ENCODE data around the gene KIAA1755. TPM values are rescaled to one million over a fixed set of nuclear protein-coding genes. Genes with fewer than 3 reads are reported as not detected.

The KIAA1755 gene
- total and polyA plus RNA-seq, 11 donors, result 2.1 to 6.7 (median 3.5) TPM

DNA sequence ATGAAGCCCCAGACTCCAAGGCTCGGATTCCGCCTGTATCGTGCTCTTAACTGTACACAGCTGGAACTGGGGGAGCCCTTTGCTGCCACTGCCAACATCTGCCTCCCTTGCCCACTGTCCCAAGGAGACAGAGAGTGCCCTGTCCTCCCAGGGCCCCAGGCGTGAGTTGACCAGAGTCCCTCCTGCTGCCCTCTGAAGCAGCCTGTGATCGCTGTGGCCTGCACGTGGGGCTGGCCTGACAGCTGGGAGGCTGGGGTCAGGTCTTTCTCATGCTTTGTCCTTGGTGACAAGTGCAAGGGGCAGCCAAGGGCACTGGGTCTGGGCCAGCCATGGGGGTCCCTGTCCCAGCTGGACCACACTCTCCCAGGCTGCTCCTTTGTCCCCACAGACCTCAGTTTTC, 44.3 kb downstream of the KIAA1755 start:
- H3K4me1 ChIP-seq, result peaks cover 0 to 35% (median 11%) of the 10 kb centered on the region in 12 donors
- intact Hi-C loops (cut with DNase I), result loop anchor here in 2 of 10 donors (5.0 kb wide), 1 partner anchor 49 kb away; the partner anchor contains the start of gene TGM2 (in 2 of the 2)
- no peak overlapping the region for H3K27ac ChIP-seq
- 80 to 100% (median 87%) methylated on average over 3 to 6 of the region's 6 CpGs for WGBS, 4 donors
- no peaks in the 10 kb centered on the region for H3K9me3 ChIP-seq
- H3K4me3 ChIP-seq, result no peak overlapping the region
- H3K27me3 ChIP-seq, result no peaks in the 10 kb centered on the region
- ATAC-seq (no peak), DNase-seq (peak in 1 of 5 donors; percentile 9)
- TF ChIP-seq, protein P1, sequence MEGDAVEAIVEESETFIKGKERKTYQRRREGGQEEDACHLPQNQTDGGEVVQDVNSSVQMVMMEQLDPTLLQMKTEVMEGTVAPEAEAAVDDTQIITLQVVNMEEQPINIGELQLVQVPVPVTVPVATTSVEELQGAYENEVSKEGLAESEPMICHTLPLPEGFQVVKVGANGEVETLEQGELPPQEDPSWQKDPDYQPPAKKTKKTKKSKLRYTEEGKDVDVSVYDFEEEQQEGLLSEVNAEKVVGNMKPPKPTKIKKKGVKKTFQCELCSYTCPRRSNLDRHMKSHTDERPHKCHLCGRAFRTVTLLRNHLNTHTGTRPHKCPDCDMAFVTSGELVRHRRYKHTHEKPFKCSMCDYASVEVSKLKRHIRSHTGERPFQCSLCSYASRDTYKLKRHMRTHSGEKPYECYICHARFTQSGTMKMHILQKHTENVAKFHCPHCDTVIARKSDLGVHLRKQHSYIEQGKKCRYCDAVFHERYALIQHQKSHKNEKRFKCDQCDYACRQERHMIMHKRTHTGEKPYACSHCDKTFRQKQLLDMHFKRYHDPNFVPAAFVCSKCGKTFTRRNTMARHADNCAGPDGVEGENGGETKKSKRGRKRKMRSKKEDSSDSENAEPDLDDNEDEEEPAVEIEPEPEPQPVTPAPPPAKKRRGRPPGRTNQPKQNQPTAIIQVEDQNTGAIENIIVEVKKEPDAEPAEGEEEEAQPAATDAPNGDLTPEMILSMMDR (IDR thresholded peaks at IDR 0.05), result no peak
- no peak for TF ChIP-seq POLR2A (IDR thresholded peaks at IDR 0.05)
- H3K36me3 ChIP-seq, result no peaks in the 10 kb centered on the region

GRCh38 chr20:38215194-38216182, 45.0 kb downstream of the KIAA1755 start:
- no peak for TF ChIP-seq POLR2A (IDR thresholded peaks at IDR 0.05)
- TF ChIP-seq, protein P1 (IDR thresholded peaks at IDR 0.05), result no peak
- no peaks in the 10 kb centered on the region for H3K27me3 ChIP-seq
- intact Hi-C loops (cut with DNase I), result loop anchor here in 2 of 10 donors (5.0 kb wide), 1 partner anchor 48 kb away; the partner anchor contains the start of gene TGM2 (in 2 of the 2)
- H3K27ac ChIP-seq, result no peak overlapping the region
- no peaks in the 10 kb centered on the region for H3K36me3 ChIP-seq
- H3K4me3 ChIP-seq, result no peak overlapping the region
- H3K4me1 ChIP-seq, result peaks cover 0 to 40% (median 14%) of the 10 kb centered on the region in 12 donors
- no peaks in the 10 kb centered on the region for H3K9me3 ChIP-seq
- ATAC-seq, result no peak
- DNase-seq, result peak in 1 of 5 donors; percentile 17
- WGBS, 4 donors, result 83 to 90% (median 86%) methylated on average over 22 to 23 of the region's 23 CpGs

DNA sequence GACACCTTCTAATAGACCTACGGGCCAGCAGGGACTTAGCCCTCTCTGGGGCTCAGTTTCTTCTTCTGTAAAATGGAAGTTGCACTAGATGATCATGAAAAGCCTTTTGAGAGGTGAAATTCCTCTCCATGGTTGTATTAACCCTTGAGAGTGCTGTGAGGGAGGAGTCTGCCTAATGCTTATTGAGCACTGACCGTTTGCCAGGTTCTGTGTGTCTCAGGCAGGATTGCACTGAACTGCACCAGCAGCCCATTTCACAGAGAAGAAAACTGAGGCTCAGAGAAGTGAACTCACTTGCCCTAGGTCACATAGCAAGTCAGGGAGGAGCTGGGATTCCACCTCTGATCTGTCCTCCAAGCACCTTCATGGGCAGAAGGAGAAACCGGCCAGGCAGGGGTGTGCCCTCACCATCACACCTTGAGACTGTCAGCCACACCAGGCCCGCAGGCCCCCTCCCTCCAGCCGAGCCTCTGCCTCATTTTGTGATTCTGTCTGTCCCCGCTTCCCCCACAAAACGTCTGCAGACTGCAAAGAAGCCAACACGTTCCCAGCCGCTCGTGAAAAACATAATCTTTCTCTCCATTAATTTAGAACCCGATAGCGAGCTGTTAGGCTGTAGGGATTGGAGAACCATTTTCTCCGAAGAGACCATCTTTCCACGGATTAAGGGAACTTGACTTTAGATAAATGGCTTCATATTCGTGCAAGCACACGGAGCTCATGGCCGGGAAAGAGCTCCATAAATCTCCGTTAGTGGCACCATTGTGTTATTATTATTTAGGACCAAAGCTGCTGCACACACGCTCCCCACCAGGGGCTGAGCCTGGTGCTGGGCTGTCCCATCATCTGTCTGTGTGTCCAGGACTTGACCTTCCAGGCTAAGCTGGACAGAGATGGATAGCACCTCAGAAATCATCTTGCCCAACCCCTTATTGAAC, 46.0 kb downstream of the KIAA1755 start:
- TF ChIP-seq POLR2A (IDR thresholded peaks at IDR 0.05), result no peak
- TF ChIP-seq, protein P1 (IDR thresholded peaks at IDR 0.05), result peak in 1 of 12 donors; percentile 9
- Histone ChIP-seq H3K4me1 (peaks cover 0 to 40% (median 14%) of the 10 kb centered on the region in 12 donors), H3K36me3 (no peaks in the 10 kb centered on the region), H3K27me3 (no peaks in the 10 kb centered on the region), H3K4me3 (no peak overlapping the region), H3K27ac (no peak overlapping the region), H3K9me3 (no peaks in the 10 kb centered on the region)
- no peak for ATAC-seq
- 81 to 85% (median 84%) methylated on average over 19 of the region's 19 CpGs for WGBS, 4 donors
- peak in 1 of 5 donors; percentile 14 for DNase-seq
- intact Hi-C loops (cut with DNase I), result loop anchor here in 2 of 10 donors (5.0 kb wide), 1 partner anchor 47 kb away; the partner anchor contains the start of gene TGM2 (in 2 of the 2)

Data from heart left ventricle (tissue), 16 donors.